ENCODE data around the gene PTH1R. TPM values are rescaled to one million over a fixed set of nuclear protein-coding genes. Genes with fewer than 3 reads are reported as not detected.

The PTH1R gene
- total RNA-seq, 1 experiment from 2014 or later: 0.30 TPM

GRCh38 chr3:46939578-46940445 is 62.3 kb downstream of the PTH1R start:
- DNase-seq (ENCODE audit: extremely low read depth, low read depth): no peak

GRCh38 chr3:46942076-46942475 is 64.6 kb downstream of the PTH1R start:
- no peak for DNase-seq (ENCODE audit: extremely low read depth, low read depth)

DNA sequence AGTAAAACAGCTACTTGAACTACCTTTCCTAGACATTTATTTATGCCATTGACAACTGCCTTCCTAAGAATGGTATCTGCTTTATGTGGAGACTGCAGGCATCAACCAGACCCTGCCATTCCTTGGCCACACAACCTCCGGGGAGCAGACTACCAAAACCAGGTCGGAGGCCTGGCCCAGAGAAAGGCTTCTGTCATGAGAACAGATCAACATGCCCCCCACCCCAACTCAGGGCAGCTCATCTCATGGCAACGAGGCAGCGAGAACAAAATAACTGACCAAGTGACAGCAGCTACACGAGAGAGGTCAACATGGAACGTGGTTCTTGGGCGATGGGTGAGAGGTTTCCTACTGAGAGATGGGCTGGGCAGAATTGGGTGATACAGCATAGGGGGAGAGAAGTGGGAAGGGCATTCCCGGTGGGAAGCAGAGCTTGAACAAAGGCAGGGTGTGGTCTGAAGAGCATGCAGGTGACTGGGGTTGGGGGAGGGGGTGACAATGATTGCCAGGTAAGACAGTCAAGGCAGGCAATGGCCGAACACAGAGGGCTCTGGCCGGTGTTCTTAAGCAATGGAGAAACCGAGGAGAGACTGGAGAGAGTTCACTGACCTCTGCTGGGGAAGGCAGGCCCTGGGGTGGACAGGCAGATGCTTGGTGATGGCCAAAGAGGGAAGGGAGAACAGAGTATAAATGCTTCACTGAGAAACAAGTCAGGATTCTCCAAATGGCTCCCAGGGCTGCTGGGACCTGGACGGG is 65.1 kb downstream of the PTH1R start:
- no peak for DNase-seq (ENCODE audit: extremely low read depth, low read depth)

GRCh38 chr3:46943237-46944187 is 66.0 kb downstream of the PTH1R start:
- no peak for DNase-seq (ENCODE audit: extremely low read depth, low read depth)

- no peak for DNase-seq (ENCODE audit: extremely low read depth, low read depth)
These were observed 66.7 kb downstream of the PTH1R start for GRCh38 chr3:46944191-46944590.

- DNase-seq (ENCODE audit: extremely low read depth, low read depth): no peak
These were observed 68.9 kb downstream of the PTH1R start for GRCh38 chr3:46946416-46946815.

- no peak for DNase-seq (ENCODE audit: extremely low read depth, low read depth)
These were observed 69.5 kb downstream of the PTH1R start for GRCh38 chr3:46946856-46947545.

DNA sequence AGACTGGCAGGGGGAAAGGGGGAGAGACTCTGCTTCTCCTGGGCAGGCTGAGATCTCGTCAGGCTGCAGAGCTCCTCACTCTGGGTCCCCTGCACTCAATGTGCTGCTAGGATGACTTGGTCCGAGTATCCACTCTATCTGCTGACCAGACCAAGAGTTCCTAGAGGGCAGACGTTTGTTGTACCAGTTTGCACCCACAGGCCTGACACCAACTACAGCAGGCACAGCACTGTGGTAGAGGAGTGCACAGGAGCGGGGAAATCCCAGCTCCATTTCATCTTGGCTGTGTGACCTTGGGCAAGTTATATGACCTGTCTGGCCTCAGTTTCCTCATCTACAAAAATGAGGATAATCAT is 70.0 kb downstream of the PTH1R start:
- DNase-seq (ENCODE audit: extremely low read depth, low read depth): no peak

DNA sequence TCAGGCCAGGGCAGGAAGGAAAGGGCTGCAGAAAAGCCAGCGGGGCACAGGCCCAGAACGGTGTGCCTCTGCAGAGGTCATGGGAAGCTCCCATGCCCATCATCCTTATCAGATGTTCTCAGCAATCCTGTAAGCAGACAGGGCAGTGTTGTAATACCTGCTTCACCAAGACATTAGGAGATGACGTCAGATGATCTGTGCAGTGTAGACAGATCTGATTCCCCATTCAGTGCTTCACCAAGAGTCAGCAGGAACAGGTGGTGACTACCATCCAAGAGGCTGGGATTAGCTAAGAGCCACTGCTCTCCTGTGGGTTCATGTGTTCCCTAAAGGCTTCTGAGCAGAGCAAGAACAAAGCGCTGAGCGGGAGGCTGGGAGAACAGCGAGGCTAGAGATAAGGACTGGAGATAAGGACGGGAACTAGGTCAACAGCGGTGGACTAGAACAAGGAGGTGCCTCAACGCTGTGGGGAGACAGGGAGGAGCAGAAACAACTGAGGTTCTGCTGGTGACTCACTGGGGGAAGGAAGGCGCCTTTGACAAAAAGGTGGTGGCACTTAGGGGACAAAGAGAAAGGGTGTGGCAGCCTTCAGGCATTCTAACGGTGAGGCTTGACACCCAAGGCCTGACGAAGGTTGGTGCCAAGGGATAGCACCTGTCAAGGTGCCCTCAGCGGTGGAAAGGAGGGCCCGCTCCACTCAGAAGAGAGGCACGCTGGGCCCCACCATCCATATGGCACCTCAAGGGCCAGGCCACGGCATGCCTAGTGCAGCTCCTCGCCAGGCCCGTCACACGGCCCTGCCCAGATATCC is 70.7 kb downstream of the PTH1R start:
- DNase-seq (ENCODE audit: extremely low read depth, low read depth): no peak

- no peak for DNase-seq (ENCODE audit: extremely low read depth, low read depth)
These were observed 71.5 kb downstream of the PTH1R start for GRCh38 chr3:46948830-46949671.

DNA sequence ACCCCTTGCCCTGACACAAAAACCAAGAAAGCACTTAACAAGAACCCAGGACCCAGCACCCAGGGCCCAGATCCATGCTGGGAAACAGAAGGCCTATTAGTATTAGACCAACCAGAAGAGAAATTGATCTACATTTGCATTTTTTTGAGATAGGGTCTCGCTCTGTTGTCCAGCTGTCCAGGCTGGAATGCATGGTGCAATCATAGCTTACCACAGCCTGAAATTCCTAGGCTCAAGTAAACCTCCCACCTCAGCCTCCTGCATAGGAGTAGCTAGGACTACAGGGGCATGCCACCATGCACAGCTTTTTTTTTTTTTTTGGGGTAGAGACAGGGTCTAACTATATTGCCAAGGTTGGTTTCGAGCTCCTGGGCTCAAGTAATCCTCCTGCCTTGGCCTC is 72.7 kb downstream of the PTH1R start:
- no peak for DNase-seq (ENCODE audit: extremely low read depth, low read depth)

DNA sequence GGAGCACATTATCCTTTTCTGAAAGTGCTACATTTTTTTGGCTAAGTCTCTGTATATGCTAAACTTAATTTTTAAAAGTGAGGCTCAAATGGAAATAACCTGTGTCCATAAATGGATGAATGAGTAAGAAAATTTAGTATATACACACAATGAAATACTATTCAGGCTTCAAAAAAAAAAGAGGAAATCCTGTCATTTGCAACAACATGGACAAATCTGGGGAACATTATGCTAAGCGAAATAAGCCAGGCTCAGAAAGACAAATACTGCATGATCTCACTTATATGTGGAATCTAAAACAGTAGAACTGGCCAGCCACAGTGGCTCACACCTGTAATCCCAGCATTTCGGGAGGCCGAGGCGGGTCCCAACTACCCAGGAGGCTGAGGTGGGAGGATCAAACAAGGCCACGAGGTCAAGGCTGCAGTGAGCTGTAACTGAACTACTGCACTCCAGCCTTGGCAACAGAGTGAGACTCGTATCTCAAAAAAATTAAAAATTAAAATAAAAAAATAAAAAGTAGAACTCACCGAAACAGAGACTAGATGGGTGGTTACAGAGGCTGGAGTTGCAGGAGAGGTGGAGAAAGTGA is 73.2 kb downstream of the PTH1R start:
- DNase-seq (ENCODE audit: extremely low read depth, low read depth): no peak

- no peak for DNase-seq (ENCODE audit: extremely low read depth, low read depth)
These were observed 75.3 kb downstream of the PTH1R start for GRCh38 chr3:46952813-46953212.

Small RNAs within 50 kb of the gene (small RNA-seq; reads per million reads assigned to genes)
- 0 reads per million in 2 experiments for gene AC109583.2

Other genes starting within 250 kb of the PTH1R start
- 1.4 and 2.9 TPM in 2 replicates for gene ALS2CL, start 184.0 kb upstream of the PTH1R start, total RNA-seq (2014; rRNA removed; shearing (Covaris generic))
- gene TMIE, start 176.3 kb upstream of the PTH1R start, total RNA-seq (2014; rRNA removed; shearing (Covaris generic)): 0.58 and 0.77 TPM in 2 replicates
- not detected in 2 replicates for gene PRSS50, start 159.9 kb upstream of the PTH1R start, total RNA-seq (2014; rRNA removed; shearing (Covaris generic))
- not detected in 2 replicates for gene MYL3, start 14.3 kb upstream of the PTH1R start, total RNA-seq (2014; rRNA removed; shearing (Covaris generic))
- gene CCDC12, start 99.0 kb downstream of the PTH1R start, total RNA-seq (2014; rRNA removed; shearing (Covaris generic)): 33.1 and 40.5 TPM in 2 replicates
- 14.8 and 16.3 TPM in 2 replicates for gene NBEAL2, start 101.9 kb downstream of the PTH1R start, total RNA-seq (2014; rRNA removed; shearing (Covaris generic))

Measured in NCI-H460 (cell line).